HG03097 (cell line): ENCODE measurements around the gene CDC14B.
"Not testable (repeated sequence)": the region's sequence is repeated elsewhere in the genome, so short reads cannot be mapped to it uniquely, and the experiment has no call there.

Source experiments
- ATAC-seq: cut with Tn5 transposase; IDR thresholded peaks from one replicate; pipeline ENCODE4 v1.9.1; 2021; ENCODE audit not compliant: unreplicated experiment, low FRiP score

CDC14B gene

DNA sequence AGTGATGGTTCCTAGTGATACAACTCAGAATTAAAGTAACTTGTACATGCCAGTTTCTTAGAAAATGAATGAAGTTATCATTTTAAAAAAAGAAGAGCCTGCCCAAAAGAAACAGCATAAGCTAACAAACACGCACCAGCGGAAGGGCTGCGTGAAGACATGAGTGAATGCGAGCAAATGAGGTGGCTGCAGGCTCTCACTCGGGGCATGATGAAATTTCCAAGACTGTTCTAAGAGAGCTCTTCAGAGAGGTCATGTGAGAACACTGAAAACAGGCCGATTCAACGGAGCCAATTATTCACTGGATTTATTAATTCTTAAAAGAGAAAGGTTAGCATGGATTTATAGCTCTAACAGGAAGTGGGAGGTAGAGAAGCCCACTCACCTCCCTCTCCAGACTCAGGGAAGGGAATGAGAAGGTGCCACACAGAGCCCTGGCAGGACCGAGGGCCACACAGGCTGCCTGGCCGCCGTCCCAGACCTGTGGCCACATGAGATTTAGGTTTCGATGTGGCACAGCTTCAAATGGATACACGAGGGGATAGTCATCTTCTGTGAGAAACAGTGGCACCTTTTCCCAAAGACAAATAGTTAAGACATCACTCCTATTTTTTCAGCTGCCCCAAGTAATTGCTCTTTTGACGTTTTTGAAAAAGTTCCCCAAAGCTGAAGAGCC, 114.2 kb downstream of the CDC14B start:
- no peak for ATAC-seq

DNA sequence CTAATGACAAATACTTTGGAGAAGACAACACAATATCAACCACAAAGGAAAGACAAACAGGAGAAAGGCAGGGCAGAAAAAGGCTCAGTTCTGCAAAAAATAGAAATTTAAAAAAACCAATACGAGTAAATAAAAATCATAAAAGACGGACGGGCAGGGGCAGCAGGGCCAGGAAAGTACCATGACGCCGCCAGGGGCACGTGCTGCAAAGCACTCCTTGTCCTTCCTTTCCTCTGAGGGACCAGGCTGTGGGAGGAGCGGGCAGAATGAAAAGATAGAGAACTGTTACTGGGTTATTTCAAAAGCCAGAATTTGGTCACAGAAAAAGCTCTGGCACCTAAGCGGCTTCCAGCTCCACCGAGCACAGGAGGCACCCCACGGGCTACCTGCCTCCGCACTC, 115.7 kb downstream of the CDC14B start:
- no peak for ATAC-seq

DNA sequence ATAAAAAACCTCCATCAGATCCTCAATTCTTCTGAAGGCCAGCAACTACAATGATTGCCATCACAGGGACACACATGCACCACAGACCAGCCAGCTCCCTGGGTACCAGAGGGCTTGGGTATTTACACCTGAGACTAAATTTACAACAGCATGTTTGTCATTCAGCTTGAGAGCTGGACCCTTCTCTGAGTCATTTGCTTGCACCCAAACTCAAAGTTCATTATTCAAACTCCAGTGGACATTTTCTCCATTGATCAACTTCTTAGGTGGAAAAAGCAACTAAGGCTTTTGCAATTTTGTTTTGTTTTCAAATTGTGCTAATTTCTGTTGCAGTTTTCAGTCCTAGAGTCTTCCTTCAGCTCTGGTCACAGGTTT, 116.3 kb downstream of the CDC14B start:
- ATAC-seq = not testable (repeated sequence)

DNA sequence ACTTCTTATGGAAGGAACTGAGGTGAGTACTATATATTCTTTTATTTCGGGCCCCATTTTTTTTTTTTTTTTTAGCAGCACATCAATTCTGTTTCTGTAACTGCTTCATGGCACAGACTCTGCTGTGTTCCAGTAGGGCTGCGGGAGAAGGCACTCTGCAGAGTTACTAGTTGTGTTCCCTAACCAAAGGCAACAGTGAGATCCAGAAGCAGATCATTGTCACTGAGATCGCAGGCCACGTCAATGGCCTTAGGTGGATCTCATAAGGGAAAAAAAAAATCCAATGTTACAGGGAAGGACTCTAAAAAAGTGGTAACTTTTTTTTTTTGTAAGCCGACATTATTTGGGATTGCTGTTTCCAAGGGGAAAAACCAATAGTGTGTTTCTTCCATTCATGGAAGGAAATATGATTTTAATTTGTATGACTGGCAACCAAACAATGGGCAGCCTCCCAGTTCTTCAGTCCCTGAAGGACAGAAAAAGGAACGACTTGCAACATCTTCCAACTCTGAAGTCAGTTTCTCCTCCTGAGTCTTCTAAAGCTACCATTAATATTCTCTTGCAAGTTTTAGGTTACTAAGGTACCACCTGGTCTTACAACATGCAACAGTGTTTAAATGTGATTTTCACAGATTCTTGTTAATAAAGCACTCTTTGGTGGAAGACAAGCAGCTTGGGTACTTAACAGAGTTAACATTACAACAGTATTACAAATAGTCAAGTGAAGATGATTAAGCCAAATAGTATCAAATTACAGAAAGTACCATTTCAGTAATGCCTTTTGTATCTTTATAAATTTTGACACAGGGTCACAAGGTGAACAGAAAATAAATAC, 116.9 kb downstream of the CDC14B start:
- ATAC-seq = no peak

DNA sequence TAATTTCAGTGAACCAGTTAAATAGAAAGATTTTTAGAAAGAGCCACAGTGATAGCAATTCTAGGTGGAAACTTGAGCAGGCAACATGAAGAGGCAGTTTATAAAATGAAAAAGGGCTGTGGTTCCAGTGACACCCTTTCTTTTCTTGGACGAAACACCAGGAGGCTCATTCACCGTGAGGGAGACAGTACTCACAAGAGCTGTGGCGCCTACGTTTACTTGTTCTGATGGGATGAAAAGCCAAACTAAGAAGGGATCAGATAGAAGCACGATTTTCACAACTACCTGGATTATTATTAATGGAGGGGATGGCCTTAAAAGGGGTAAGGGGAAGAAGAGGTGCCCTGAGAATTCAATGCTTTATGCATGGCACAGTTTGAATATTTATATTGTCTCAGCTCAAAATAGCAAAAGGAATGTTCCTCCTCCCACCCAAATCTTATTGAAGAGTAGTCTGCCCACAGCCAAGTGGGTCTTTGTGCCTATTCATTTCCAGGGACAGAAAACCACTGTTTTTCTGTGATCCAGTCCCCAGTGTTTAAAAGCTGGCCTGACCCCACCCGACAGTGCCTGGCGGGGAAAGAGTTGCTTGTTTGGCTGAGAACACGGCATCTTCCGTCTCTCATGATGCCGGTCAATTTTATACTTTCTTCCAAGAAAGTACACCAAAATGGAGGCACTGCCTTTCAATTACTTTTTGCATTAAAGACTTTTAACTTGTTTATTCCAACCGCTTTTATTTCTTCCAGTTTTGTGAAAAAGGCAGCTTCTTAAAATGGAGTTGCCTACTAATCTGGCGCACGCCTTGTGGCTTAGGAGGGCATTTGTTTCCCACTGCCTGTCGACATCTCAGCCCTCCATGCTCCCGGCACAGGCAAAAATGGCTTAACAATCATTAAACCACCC, 117.8 kb downstream of the CDC14B start:
- ATAC-seq = no peak

DNA sequence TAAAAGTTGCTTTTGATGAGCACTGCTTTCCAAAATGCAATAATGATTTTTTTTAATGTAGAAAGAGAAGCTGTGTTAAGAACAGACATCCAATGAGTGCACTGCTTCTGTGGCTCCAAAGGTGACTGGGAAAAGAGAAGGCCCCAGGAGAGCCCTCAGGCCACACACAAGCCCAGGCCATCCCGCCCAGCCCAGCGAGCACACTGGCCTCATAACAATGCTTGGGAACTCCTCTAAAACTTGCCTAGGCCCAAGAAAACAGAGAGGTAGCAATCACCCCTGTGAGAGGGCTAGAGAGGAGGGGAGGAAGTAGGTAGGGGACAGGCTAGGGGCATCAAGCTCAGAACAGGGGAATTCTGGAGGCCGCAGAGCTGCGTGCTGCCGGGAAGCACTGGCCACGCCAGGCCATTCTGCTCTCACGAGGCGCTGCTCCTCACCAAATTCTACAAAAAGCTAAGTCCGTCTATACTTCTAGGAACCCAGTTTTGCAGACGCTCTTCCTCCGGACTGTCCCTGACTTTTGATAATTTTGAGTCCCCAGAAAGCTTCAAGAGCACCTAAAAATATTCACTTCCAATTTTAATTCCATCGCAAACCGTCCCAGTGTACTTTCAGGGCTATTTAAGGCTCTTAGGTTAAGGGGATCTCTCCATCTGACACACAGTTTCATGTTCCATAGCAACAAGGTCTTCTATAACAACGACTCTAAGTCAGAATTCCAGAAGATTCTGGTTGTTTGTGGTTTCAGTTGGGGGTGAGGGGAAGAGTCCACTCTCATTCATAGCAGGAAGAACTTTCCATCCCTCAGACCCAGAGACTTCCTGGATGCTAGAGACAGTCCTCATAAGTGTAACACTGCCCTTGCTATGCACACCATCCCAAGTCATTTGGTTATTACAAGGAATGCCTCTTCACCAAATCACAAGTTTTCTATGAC, 118.7 kb downstream of the CDC14B start:
- ATAC-seq = no peak

DNA sequence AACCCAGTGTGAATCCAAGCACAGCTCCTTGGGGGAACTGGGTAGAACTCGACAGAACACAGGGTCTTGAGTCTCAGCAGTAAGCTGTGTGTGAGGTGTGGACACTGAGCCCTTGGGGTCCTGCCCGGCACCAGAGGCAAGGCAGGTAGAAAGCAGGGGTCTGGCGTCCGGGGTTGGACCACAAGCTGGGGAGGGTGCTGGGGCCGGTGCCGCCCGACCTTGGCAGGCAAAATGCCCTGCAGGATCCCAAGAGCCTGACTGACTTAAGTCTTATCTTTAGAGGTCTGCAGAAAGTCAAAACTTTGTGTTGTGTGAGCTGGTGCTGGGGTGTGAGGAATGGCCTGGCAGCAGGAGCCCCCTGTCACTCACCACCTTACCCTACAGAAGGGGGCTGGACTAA, 120.4 kb downstream of the CDC14B start:
- no peak for ATAC-seq

DNA sequence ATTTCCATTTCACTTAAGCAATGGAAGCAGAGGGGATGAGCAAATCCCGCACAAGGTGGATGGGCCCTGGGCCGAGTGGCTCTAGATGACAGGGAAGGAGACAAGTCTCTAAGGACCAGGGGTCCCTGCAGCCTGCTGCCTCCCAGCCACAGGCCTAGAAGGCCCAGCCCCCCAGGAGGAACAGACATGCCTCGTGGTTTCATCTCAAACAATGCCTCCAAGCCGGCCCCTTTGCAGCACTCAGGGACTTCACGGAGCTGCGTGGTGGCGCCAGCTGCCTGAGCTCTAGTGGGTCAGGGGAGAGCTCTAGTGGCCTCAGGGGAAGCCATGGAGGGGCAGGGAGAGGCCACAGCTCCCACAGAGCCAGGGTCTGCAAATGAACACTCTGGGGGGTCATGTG, 120.8 kb downstream of the CDC14B start:
- ATAC-seq = no peak

DNA sequence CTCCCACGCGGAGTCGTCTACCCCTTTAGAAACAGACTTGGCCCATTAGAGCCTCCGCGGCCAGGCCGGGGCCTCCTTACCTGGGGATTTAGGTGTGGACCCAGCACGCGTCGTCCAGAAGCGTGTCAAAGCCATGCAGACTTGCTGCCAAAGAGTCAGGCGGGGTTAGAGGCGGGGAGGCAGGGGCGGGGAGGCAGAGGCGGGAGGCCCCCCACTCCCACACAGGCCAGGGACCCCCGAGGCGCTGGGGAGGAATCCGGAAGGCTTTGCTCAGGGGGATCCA, 122.6 kb downstream of the CDC14B start:
- ATAC-seq = no peak

DNA sequence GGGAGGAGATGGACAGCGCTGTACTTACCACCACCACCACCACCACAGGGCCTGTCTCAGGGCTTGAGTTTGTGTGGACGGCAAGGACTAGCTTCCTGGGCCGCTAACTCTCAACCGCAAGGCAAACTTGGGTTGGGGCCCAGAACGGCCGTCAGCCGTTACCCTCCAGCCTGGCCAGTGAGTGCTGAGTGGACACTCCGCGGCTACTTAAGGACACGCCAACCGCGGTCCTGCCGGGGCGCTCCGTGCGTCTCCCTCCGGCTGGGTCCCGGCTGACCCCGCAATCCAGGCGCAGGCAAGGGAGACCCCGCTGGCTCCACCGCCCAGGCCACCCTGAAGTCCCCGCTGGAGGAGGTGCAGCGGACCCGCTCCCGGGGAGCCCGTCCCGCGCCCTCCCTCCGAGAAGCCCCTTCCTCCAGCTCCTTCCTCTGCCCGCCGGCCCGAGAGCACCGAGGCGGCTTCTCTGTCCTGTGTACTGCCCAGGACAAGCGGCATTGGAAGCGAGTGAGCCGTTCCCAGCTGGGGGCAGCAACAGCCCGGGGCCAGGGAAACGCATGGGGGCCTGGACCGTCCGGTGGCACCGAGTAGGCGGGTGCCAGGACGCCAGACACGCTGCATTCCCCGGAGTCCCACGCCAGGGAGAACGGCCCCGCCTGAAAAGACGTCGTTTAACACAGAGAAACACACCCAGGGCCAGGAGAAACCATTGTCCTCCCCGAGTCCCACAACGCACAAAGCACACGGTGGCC, 123.1 kb downstream of the CDC14B start:
- ATAC-seq = no peak

DNA sequence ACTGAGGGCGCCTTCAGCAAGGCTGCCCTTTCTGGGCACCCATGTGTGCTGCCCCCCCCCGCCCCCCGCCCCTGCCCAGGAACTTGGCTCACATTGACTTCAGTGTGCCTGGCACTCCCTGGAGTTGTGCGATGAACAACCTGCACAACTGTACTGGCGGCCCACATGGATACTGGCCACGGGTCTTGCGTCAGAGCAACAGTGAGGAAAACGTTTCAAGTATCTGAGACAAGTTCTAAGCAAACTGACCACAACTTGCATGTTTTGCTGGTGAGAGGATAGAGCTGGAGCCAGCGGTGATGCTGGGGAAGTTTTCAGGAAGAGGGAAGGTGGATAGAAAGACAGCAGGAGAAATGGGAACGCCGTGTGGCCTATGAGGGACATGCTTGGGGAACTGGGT, 124.3 kb downstream of the CDC14B start:
- no peak for ATAC-seq

DNA sequence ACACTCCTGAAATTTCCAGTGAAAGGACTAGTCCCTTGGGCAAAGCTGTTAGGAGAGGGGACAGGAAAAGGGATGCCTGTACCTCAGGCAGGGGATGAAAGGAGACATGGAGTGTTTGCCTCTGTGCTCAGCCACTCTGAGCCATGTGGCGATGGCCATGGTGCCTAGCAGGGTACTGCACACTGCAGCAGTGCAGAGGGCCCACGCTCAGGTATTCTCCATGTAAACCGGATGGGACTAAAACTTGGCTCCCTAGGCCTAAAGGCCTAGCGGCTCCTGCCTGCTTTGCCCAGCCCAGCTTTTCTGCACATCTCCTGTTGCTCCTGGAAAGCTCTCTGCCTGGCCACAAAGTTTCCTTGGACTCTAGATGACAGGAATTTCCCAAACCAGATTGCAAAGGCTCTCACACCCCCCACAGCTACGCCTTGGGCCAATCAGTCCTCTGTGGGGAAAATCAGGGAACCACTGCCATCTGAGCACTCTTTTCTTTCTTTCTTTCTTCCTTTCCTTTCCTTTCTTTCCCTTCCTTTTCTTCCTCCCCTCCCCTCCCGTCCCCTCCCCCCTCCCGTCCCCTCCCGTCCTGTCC, 125.3 kb downstream of the CDC14B start:
- no peak for ATAC-seq

DNA sequence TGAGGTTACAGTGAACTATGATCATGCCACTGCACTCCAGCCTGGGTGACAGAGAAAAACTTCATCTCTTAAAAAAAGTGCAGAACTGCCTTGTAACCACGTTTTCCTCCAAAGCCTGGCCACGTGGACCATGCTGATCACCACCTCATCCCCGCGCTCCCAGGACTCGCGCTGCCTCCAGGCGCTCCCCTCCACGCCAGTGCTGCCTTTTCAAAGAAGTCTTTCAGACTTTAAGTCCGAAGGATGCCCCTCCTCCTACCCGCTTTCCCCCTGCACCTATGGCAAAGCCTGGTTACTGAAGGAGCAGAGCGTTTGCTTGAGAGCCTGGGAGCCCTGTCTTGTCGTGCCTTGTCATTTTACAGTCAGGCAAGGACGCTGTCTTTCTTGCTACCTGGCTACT, 125.9 kb downstream of the CDC14B start:
- no peak for ATAC-seq

DNA sequence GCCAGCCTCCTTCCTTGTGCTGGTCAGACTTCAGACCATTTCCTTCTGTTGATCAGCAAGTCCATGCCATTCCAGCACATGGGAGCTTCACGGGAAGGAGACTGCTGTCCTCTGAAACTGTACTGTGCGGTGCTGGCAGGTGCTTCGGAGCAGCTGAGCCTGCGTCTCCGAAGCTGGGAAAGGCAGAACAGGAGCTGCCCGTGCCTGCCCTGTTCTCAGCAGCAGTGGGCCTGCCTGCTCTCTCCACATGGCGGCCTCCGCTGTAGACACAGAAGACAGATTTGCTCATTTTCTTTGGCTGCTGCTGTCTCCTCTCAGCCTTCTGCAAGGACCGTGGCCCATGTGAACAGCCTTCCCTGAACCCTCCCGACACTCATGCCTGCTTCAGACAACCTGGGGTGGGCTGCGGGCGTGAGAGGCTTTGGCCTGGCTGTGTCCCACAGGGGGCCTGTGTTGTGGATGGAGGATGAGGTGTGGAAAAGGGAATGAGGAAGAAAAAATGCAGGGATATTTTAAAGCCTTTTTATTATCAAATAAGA, 126.6 kb downstream of the CDC14B start:
- ATAC-seq = no peak

DNA sequence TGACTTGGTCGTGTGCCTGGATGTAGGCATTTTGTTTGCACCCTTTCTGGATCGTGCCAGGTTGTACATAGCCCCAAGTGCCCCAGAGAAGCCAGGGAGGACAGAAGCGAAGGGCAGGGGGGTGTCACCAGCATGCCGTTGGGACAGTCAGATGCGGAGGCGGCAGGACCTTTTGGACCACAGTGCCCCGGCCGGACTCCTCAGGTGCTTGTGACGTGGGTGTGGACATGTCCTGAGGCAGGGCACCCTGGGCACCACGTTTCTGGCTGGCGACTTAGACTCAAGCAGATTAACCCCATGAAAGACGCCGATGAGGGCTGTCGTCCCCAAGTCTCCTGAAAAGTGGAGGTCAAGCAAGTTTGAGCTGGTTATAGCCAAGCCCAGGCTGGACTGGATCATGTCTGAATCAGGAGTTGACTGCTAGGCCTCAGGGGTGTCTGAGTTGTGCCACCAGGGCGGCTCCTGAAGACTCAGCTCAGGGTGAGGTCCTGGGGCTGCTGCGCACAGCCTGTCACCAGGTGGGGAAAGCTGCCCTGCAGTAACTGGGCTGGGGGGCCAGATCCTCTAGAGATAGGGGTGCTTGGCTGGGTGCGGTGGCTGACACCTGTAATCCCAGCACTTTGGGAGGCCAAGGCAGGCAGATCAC, 127.6 kb downstream of the CDC14B start:
- no peak for ATAC-seq

DNA sequence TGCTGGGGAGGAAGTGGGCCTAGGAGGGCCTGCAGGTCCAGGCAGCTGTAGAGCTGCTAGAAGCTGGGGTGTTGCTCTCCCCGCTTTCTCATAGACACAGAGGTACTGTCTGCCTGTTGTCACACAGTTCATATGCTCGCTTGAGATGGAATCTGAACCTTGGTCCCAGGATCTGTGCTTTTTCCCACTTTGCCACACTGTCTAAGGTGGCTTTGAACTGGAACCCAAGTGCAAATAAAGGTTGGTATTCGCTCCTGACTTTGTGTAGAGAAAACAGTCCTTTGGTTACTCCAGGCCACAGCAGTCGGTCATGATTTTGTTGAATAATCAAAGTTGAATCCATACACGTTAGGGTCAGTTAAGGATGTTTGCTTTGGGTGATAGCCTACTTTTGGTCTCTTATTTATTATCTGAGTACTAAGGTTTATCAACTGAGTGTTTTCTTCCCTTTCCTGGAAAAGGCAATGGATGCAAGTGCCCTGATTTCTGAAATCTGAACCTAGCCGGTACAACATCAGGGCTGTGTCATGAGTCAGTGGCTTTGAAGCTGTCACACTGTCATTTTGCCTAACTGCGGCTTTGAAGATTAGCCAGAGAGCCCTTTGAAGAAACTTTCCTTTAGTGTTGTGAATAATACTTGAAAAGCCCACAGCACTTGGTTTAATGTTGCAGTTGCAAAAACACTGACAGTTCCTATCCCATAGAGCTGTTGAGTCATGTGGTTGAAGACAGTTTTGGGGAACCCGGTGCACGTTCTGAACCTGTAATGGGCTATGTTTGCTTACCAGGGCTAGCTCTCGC, 128.4 kb downstream of the CDC14B start:
- no peak for ATAC-seq

DNA sequence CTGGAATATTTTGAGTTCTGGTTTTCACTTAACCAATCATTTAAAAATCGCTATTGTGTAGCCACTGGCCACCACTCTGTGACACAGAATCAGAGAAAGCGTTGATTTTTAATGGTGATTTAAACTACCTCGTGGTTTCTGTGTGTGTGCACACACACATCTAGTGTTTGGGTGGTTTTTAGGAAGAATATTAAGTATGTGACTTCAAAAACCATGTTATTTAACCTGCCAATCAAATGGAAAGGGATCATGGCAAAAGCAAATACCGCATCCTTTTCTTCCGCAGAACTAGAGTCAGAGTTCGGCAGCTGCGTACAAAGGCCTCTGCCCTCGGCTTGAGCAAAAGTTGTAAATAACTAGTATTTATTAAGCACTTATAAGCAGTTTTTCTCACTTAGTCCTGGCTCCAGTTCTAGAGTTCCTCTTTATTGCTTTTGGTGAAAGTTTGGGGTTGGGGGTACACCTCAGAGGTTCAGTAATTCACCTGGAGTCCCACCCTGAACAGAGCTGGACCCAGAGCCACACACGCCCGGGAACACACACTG, 129.0 kb downstream of the CDC14B start:
- no peak for ATAC-seq
